Chondrocyte (in vitro differentiated cells): Measurements from ENCODE around the gene SREBF2. TPM values are rescaled to one million over a fixed set of nuclear protein-coding genes. Genes with fewer than 3 reads are reported as not detected.

ENCODE experiments used
- DNase-seq: peaks from one replicate; pipeline ENCODE4 v3.0.0; 2021; ENCODE audit warnings: mixed read lengths, low spot score
- H3K27ac Mint-ChIP-seq: one replicate; pipeline ENCODE4 v1.8.0; 2021; ENCODE audit warnings: mild to moderate bottlenecking, moderate library complexity, mixed read lengths; ENCODE audit not compliant: unreplicated experiment
- H3K27me3 Mint-ChIP-seq: 2 replicates; pipeline ENCODE4 v1.8.0; 2021; ENCODE audit warnings: low read depth, mixed read lengths
- H3K36me3 Mint-ChIP-seq: 2 replicates; pipeline ENCODE4 v1.8.0; 2021; ENCODE audit warnings: low read depth, mixed read lengths
- H3K4me1 Mint-ChIP-seq: 2 replicates; pipeline ENCODE4 v1.8.0; 2021; ENCODE audit warnings: low read depth, mild to moderate bottlenecking, mixed read lengths
- H3K4me3 Mint-ChIP-seq: one replicate; pipeline ENCODE4 v1.8.0; 2021; ENCODE audit warnings: mild to moderate bottlenecking, moderate library complexity, mixed read lengths; ENCODE audit not compliant: unreplicated experiment
- H3K9me3 Mint-ChIP-seq: 2 replicates; pipeline ENCODE4 v1.8.0; 2021; ENCODE audit warnings: low read depth, mixed read lengths
- CTCF ChIP-seq: fragments of 200-600 bp; sonication (generic); IDR thresholded peaks from 2 replicates; pipeline ENCODE4 v1.5.0; 2021; ENCODE audit warnings: antibody characterized with exemption, mild to moderate bottlenecking, moderate library complexity
- total RNA-seq: library from RNA; stranded (reverse); gene quantifications from 3 replicates; pipeline ENCODE4 v1.2.1, GENCODE V29; 2021

Gene SREBF2
- total RNA-seq, 1 donor from 2014 or later, result 106 TPM

- H3K36me3 Mint-ChIP-seq, result no peaks in the 10 kb centered on the region
- peaks cover 59% of the 10 kb centered on the region for H3K4me1 Mint-ChIP-seq
- no peak overlapping the region for H3K4me3 Mint-ChIP-seq
- H3K27me3 Mint-ChIP-seq, result no peaks in the 10 kb centered on the region
- H3K9me3 Mint-ChIP-seq, result no peaks in the 10 kb centered on the region
- no peak for TF ChIP-seq CTCF
- DNase-seq, result no peak
- peak overlapping the region; percentile 90 for H3K27ac Mint-ChIP-seq
These were observed 23.6 kb downstream of the SREBF2 start for GRCh38 chr22:41856469-41856868.

GRCh38 chr22:41857155-41857859, 24.4 kb downstream of the SREBF2 start:
- H3K9me3 Mint-ChIP-seq, result no peaks in the 10 kb centered on the region
- H3K4me3 Mint-ChIP-seq, result peak overlapping the region; percentile 28
- peaks cover 63% of the 10 kb centered on the region for H3K4me1 Mint-ChIP-seq
- DNase-seq, result no peak
- peak overlapping the region; percentile 90 for H3K27ac Mint-ChIP-seq
- no peaks in the 10 kb centered on the region for H3K36me3 Mint-ChIP-seq
- H3K27me3 Mint-ChIP-seq, result no peaks in the 10 kb centered on the region
- peak; percentile 82 for TF ChIP-seq CTCF

GRCh38 chr22:41857860-41858199, 24.9 kb downstream of the SREBF2 start:
- H3K27me3 Mint-ChIP-seq, result no peaks in the 10 kb centered on the region
- H3K27ac Mint-ChIP-seq, result peak overlapping the region; percentile 90
- peak; percentile 47 for TF ChIP-seq CTCF
- H3K9me3 Mint-ChIP-seq, result no peaks in the 10 kb centered on the region
- no peak for DNase-seq
- peaks cover 69% of the 10 kb centered on the region for H3K4me1 Mint-ChIP-seq
- H3K36me3 Mint-ChIP-seq, result no peaks in the 10 kb centered on the region
- no peak overlapping the region for H3K4me3 Mint-ChIP-seq

- H3K36me3 Mint-ChIP-seq, result no peaks in the 10 kb centered on the region
- H3K27ac Mint-ChIP-seq, result peak overlapping the region; percentile 79
- DNase-seq, result no peak
- TF ChIP-seq CTCF, result no peak
- no peaks in the 10 kb centered on the region for H3K9me3 Mint-ChIP-seq
- H3K4me1 Mint-ChIP-seq, result peaks cover 59% of the 10 kb centered on the region
- H3K27me3 Mint-ChIP-seq, result no peaks in the 10 kb centered on the region
- H3K4me3 Mint-ChIP-seq, result no peak overlapping the region
These were observed 29.2 kb downstream of the SREBF2 start for GRCh38 chr22:41862160-41862529.

GRCh38 chr22:41862530-41863266, 29.8 kb downstream of the SREBF2 start:
- Mint-ChIP-seq H3K27me3 (no peaks in the 10 kb centered on the region), H3K9me3 (no peaks in the 10 kb centered on the region), H3K4me1 (peaks cover 53% of the 10 kb centered on the region), H3K36me3 (no peaks in the 10 kb centered on the region), H3K4me3 (no peak overlapping the region), H3K27ac (peak overlapping the region; percentile 79)
- no peak for TF ChIP-seq CTCF
- DNase-seq, result no peak
